ENCODE measurements around the gene BDH1. TPM values are rescaled to one million over a fixed set of nuclear protein-coding genes. Genes with fewer than 3 reads are reported as not detected.

The BDH1 gene
- polyA plus RNA-seq, 1 experiment, result 6.1 TPM

- ChIA-PET POLR2A (no interaction called here), CTCF (interaction anchor here (1.0 kb wide), 1 partner anchor 238 kb away, joined by 3 read pairs; no protein-coding TSS in a partner anchor)
- Histone ChIP-seq H3K4me3 (ENCODE audit: low read depth, low read length) (no peak overlapping the region), H3K27me3 (ENCODE audit: control insufficient read depth, insufficient read depth, low read length) (no peaks in the 10 kb centered on the region), H3K9me3 (ENCODE audit: control insufficient read depth, insufficient read depth, low read length) (peaks cover 9% of the 10 kb centered on the region), H3K27ac (ENCODE audit: low read depth, low read length) (no peak overlapping the region)
- DNase-seq (ENCODE audit: low read depth, low spot score), result no peak
- TF ChIP-seq CTCF (IDR thresholded peaks at IDR 0.05; ENCODE audit: low read depth, low read length), result no peak
These were observed 61.3 kb downstream of the BDH1 start for GRCh38 chr3:197494366-197495058.

DNA sequence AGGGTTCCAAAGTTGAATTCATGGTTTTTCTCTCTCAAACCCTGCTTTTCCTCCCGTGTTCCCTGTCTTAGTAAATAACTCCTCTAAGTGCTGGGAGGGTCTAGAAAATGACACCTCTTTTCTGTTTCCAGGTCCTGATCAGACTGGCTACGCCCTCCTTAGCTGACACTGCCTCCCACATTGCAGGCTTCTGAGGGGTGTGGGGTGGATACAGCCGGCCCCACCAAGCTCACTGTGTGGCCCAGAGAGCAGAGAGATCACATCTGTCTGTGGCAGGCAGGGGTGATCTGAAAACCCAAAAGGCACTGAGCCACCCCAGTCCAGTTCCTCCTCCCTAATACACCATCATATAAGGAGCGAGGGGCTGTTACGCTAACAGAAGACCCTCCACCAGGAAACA is 62.7 kb downstream of the BDH1 start:
- Histone ChIP-seq H3K9me3 (ENCODE audit: control insufficient read depth, insufficient read depth, low read length) (no peaks in the 10 kb centered on the region; the same call in 1 of the 2 replicates), H3K27ac (ENCODE audit: low read depth, low read length) (no peak overlapping the region), H3K27me3 (ENCODE audit: control insufficient read depth, insufficient read depth, low read length) (no peaks in the 10 kb centered on the region), H3K4me3 (ENCODE audit: low read depth, low read length) (no peak overlapping the region)
- DNase-seq (ENCODE audit: low read depth, low spot score), result no peak
- ChIA-PET CTCF (interaction anchor here (1.0 kb wide), 1 partner anchor 237 kb away, joined by 3 read pairs; no protein-coding TSS in a partner anchor), POLR2A (interaction anchor here (0.5 kb wide), 1 partner anchor 36 kb away, joined by 3 read pairs; no protein-coding TSS in a partner anchor)
- TF ChIP-seq CTCF (IDR thresholded peaks at IDR 0.05; ENCODE audit: low read depth, low read length), result no peak

- Histone ChIP-seq H3K9me3 (ENCODE audit: control insufficient read depth, insufficient read depth, low read length) (no peaks in the 10 kb centered on the region; the same call in 1 of the 2 replicates), H3K27ac (ENCODE audit: low read depth, low read length) (no peak overlapping the region), H3K27me3 (ENCODE audit: control insufficient read depth, insufficient read depth, low read length) (no peaks in the 10 kb centered on the region), H3K4me3 (ENCODE audit: low read depth, low read length) (no peak overlapping the region)
- ChIA-PET POLR2A (interaction anchor here (0.9 kb wide), 1 partner anchor 1169 kb away, joined by 3 read pairs; no protein-coding TSS in a partner anchor), CTCF (interaction anchor here (1.4 kb wide), 1 partner anchor 236 kb away, joined by 4 read pairs; no protein-coding TSS in a partner anchor)
- DNase-seq (ENCODE audit: low read depth, low spot score), result no peak
- TF ChIP-seq CTCF (IDR thresholded peaks at IDR 0.05; ENCODE audit: low read depth, low read length), result no peak
These were observed 63.7 kb downstream of the BDH1 start for GRCh38 chr3:197491923-197492664.

DNA sequence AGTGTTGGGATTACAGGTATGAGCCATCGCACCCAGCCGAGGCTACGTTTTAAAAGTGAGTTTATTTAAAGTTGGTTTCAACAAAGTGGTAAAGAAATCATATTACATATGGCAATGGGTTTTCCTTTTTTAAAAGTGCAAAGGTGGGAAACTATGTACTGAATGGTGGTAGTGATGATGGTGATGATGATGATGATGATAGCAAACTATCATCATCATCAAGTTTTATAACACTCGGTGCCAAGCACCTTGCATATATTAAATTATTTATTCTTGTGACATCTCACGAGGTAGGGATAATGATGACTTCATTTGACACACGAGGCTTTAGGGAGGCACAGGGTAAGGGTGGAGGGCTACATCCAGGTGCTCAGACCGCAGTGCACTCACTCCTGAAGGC is 64.3 kb downstream of the BDH1 start:
- Histone ChIP-seq H3K27ac (ENCODE audit: low read depth, low read length) (no peak overlapping the region), H3K27me3 (ENCODE audit: control insufficient read depth, insufficient read depth, low read length) (peaks cover 3% of the 10 kb centered on the region), H3K9me3 (ENCODE audit: control insufficient read depth, insufficient read depth, low read length) (no peaks in the 10 kb centered on the region; the same call in 1 of the 2 replicates), H3K4me3 (ENCODE audit: low read depth, low read length) (no peak overlapping the region)
- POLR2A ChIA-PET, result interaction anchor here (0.9 kb wide), 1 partner anchor 1168 kb away, joined by 3 read pairs; no protein-coding TSS in a partner anchor
- CTCF ChIA-PET, result interaction anchor here (1.4 kb wide), 1 partner anchor 235 kb away, joined by 4 read pairs; no protein-coding TSS in a partner anchor
- TF ChIP-seq CTCF (IDR thresholded peaks at IDR 0.05; ENCODE audit: low read depth, low read length), result no peak
- DNase-seq (ENCODE audit: low read depth, low spot score), result no peak
